Activated T-cell treated with anti-CD3 and anti-CD28 coated beads for 1 hour (primary cell): Measurements from ENCODE around the gene TRIM62.

Experiments
- DNase-seq: peaks from one replicate; pipeline ENCODE4 v3.0.0-alpha.2; 2020; ENCODE audit warnings: low read depth

The TRIM62 gene

DNA sequence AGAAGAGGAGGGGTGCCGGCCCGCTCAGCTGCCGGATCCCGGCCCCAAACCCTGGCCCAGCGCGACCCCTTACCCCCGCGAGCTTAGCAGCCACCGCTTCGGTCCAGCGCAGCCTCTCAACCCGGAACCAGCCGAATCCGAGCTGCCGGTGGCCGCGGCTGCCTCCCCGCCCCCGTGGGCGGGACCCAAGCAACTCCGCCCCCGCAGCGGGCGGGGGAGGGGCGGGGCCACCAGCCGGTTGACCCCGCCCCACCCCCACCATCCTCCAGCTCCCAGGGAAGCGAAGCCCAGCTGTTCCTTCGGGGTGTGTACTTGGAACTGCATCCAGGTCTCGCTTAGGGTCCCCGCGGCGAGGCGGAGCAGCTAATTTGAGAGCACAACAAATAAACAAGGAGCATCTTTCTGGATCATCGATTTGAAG lies at the start of gene TRIM62:
Gene TRIM62, minus strand, starts transcription at position 123 of the 421 bp plus-strand sequence. CDS start 611 bp downstream, outside the sequence.
- DNase-seq, result peak; percentile 72

DNA sequence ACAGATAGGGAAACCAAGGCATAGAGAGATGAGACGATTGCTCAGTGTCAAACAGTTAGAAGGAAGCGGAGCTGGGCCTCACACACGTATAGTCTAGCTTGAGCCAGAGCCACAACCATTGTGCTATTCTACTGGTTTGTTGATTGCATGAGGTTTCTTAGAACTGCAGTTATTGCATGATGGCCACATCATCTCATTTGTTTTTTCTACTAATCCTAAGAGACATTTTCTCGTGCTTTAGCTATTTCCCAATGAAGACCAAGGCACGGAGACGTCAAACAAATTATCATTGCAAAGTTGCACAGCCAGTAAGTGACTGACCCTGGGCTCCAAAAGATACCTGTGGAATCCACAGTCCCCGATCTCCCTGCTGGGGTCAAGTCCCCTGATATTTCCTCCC lies 49.3 kb upstream of the TRIM62 start:
- DNase-seq, result no peak

DNA sequence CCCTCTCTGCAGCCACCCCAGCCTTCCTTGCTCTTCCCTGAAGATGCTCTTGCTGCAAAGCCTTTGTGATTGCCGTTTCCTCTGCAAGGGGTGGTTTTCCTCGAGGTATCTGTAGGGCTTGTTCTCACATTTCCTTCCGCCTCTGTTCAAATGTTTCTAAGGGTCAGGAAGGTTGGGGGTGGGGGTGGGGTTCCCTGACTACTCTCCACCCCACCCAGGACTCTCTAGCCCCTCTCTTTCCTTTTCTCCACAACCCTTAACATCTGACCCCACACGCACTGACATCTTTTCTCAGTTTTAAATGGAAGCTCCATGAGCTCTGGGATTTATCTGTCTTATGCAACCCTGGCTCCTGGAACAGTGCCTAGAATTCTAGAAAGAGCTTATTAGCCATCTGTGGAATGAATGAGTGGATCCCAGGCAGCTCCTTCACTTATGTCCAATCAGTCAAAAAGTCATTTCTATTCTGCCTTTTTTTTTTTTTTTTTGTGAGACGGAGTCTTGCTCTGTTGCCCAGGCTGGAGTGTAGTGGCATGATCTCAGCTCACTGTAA lies 47.2 kb upstream of the TRIM62 start:
- no peak for DNase-seq

- no peak for DNase-seq
These were observed 43.7 kb upstream of the TRIM62 start for GRCh38 chr1:33225586-33225985.

- DNase-seq, result no peak
These were observed 42.4 kb upstream of the TRIM62 start for GRCh38 chr1:33224166-33224707.

- DNase-seq, result no peak
These were observed 40.5 kb upstream of the TRIM62 start for GRCh38 chr1:33222381-33222780.

DNA sequence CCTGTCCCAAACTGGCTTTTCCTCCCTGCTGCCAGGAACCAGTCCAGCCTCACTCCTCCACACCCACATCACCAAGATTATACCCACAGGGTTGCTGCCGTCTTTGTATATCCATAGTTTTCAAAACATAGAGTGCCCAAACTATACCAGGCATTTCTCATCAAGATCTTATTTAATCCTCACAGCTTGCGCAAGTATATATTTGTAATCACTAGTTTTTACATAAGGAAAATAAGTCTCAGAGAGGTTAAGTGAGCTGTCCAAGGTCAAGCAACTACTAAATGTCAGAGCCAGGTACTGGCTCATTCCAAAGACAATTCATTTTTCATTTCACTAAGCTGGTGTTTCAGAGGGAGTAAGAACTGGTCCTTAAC lies 39.5 kb upstream of the TRIM62 start:
- DNase-seq, result no peak

- DNase-seq, result no peak
These were observed 39.0 kb upstream of the TRIM62 start for GRCh38 chr1:33220676-33221384.

DNA sequence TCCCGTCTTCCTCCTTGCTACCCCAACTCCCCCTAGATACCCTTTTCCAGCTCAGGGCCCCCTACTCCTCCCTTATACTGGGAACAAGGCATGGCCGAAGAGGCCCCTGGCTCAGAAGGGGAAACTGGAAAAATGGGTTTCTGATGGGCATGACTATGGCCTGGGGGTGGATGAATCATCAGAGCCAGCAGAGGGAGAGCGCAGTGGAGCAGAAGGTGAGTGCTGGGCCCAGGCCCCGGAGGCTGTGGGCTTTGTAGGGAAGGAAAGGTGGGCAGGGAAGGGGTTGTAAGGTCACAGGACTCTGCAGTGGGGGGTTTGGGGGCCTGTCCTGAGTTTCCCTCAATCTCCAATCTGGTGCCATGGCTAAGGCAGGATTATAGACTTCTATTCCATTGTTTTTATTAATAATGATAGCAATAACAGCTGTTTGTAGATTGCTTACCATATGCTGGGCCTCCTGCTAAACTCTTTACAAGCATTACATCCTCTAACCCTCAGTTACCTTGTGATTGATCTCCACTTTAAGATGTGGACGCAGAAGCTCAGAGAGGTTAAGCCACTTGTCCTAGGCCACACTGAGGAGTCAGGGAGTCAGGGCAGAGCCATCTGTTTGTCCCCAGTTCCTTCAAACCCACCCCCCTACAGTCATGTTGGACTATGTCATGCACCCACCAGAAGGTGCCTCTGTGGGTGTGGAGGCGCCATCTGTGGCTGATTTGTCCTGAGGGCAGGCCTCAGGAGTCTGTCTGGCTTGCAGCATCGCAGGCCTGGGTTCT lies 38.2 kb upstream of the TRIM62 start:
- DNase-seq, result no peak

- no peak for DNase-seq
These were observed 30.1 kb upstream of the TRIM62 start for GRCh38 chr1:33211972-33212371.

DNA sequence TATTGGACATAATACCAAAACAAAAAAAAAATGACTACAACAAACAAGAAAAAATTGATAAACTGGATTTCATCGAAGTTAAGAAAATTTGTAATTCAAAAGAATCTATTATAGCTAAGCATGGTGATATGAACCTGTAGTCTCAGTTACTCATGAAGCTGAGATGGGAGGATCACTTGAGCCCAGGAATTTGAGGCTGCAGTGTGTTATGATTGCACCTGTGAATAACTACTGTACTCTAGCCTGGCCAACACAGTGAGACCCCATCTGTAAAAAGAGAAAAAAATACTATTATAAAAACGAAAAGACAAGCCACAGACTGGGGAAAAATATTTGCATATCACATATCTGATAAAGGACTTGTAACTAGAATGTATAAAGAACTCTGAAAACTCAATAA lies 24.5 kb upstream of the TRIM62 start:
- DNase-seq, result no peak

DNA sequence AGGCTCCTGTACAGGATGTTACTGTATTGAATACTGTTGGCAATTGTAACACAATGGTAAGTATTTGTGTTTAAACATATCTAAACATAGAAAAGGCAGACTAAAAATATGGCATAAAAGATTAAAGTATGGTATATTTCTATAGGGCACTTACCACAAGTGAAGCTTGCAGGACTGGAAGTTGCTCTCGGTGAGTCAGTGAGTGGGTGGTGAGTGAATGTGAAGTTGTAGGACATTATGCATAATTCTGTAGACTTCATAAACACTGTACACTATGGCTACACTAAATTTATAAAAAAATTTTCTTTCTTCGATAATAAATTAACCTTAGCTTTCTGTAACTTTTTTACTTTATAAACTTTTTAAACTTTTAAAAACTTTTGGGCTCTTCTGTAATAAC lies 13.7 kb upstream of the TRIM62 start:
- no peak for DNase-seq

- DNase-seq, result no peak
These were observed 10.0 kb upstream of the TRIM62 start for GRCh38 chr1:33191731-33192275.

DNA sequence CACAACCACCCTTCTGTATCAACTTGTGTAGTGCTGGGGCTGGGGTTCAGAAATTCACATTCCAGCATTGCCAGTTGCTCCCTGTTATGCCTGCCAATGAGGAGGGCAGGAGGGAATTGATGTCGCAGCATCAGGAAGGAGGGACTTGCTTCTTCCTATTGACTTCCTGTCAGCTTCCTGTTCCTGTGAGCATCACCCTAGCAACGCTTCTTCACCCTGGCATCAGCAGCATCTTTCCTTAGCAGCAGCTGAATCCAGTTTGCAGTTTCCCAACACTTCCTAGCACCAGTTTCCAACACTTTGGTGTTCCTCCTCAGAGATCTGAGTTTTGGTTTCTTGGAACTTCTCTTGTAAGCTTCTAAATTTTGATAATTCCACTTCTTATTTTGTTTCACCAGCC lies 8.9 kb upstream of the TRIM62 start:
- DNase-seq, result no peak

DNA sequence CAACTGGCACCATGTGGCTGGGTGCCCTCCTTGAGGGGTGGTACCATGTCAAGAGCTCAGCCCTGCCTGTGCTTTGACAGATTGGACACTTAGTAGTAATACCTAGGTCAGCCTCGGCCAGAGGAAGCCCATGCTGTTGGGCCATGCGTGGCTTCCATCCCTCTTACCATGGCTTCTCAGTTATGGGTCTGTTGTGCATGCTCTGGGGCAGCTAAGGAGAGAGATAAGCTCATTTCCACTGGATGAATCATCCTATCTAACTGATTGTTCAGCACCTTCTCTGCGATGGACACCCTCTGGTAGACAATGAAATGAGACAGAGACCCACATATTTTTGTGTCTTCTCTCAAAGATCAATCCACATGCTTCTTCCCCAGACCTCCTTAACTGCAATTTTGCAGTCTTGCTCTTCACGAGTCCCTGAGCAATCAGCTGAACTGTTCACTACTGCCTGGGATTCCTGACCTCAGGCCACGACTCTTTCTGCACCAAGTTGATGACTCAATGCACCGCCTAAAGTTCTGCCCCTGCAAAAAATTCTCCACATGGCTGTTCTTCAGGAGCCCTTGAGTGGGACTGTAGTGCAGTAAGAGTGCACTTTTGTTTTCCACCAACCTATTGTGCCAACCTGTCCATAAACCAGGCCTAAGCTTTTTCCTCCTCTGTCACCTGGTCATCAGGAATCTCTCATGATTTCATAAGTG lies 6.9 kb upstream of the TRIM62 start:
- DNase-seq, result no peak

GRCh38 chr1:33186936-33187335 lies 5.1 kb upstream of the TRIM62 start:
- DNase-seq, result no peak

DNA sequence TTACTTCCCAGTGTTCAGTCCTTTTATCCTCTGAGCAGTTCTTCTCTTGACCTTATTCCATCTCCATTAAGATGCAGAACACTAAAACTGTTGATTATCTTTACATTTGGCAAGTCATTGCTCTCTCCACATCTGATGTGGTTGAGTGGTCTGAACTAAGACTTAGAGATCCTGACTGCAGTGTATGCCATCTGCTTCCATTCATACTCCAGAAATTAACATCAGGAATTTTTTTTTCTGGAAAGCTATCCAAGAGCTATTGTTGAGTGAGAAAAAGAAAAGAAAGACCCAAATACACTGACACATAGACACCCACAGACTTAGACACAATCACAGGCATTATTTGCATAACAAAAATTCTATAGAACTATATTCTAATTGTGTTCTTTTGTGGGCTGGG lies 3.7 kb upstream of the TRIM62 start:
- no peak for DNase-seq

DNA sequence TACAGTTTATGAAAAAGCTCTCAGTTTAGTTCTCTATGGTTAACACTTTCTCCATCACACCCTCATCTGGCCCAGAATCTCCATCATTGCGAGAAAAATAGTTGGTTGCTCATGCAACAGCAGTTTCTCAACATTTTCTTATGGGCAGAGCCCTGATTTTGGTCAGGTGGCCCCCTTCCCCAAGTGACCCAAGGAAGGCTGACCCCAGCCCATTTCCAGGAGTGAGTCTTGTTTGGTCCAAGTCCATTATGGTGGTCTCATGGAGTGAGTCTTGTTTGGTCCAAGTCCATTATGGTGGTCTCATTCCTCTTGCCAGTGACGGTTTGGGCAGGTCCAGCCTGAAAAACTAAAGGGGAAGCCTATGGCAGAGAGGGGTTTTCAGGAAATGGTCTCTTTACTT lies 1.5 kb upstream of the TRIM62 start:
- no peak for DNase-seq

DNA sequence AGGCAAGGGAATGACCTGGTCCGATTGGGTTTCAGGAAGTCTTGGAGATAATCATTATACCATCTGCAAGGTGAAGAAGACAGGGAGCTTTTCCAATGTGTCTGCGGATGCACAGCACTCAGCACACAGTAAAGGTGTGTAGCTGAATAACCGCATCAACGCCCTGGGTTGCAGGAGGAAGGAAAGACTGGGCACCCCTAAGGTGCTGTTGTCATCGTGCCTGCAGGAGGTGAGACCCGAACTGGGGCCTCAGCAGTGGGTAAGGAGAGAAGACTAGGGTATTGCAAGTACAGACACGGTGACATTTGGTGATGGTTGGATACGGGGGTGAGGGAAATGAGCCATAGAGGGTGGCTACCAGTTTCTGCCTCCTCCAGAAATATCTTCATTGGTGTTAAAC lies 1.1 kb upstream of the TRIM62 start:
- DNase-seq, result no peak

GRCh38 chr1:33182401-33182841 lies 578 bp upstream of the TRIM62 start:
- no peak for DNase-seq

DNA sequence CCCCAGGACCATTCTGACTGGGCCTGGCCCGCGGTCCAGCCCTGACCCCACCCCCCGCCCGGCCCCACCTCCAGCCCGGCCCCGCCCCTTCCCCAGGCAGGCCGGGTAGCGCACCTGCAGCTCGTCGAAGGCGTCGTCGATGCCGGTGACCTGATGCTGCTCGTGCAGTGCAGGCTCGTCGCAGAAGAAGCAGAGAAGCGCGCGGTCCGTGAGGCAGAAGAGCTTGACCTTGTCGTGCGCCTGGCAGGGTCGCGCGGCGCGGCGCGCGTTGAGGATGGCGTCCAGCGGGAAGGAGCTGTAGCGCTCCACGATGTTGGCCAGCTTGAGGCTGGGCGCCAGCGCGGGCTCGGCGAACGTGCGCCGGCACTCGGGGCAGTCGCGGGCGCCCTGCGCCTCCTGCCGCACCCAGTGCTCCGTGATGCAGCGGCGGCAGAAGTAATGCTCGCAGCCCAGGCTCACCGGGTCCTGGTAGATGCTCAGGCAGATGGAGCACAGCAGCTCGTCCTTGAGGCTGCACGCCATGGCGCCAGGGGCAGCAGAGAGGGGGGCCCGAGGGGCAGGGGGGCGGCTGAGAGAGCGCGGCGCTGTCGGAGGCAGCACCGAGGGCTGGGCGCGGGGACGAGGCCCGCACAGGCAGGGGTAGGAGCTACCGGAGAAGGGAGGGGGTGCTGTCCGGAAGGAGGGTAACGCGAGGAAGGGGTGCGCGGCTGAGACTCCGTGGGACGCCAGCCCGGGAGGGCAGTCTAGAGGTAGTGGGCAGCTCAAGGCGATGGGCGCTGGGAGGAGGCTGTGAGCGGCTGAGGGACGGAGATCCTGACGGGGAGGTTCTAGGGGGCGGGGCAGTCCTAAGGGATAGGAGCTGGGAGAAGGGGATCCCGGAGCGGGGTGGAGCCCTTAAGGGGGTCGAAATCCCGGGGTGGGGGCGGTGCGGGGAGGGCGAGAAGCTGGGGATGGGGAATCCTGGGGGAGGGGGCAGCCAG lies 642 bp downstream of the TRIM62 start:
- peak; percentile 68 for DNase-seq
